ENCODE results near the gene BSN. TPM values are rescaled to one million over a fixed set of nuclear protein-coding genes. Genes with fewer than 3 reads are reported as not detected.

The BSN gene
- total RNA-seq, 2 experiments from 2014 or later: 0.09 to 0.11 TPM

GRCh38 chr3:49669352-49669751 is 115.1 kb downstream of the BSN start:
- intact Hi-C loops (cut with DNase I, micrococcal nuclease): no loop called here
- ATAC-seq: no peak
- POLR2A ChIA-PET: interaction anchor here (0.7 kb wide), 1 partner anchor 582 kb away, joined by 4 read pairs; no protein-coding TSS in a partner anchor
- H3K9me3 Mint-ChIP-seq (ENCODE audit: low read depth): no peaks in the 10 kb centered on the region
- DNase-seq: no peak
- CTCF ChIA-PET: interaction anchor here (1.1 to 1.7 kb wide), 2 partner anchors 25 to 129 kb away, joined by 3 to 16 read pairs; no protein-coding TSS in a partner anchor
- no peak overlapping the region for H3K27ac Mint-ChIP-seq
- H3K27me3 Mint-ChIP-seq: no peaks in the 10 kb centered on the region
- H3K36me3 Mint-ChIP-seq (ENCODE audit: low read depth): peaks cover 1% of the 10 kb centered on the region
- H3K4me3 Mint-ChIP-seq: no peak overlapping the region
- peaks cover 10% of the 10 kb centered on the region for H3K4me1 Mint-ChIP-seq

- intact Hi-C loops (cut with DNase I, micrococcal nuclease): loop anchor here (1.0 to 5.0 kb wide), 5 partner anchors 105 to 754 kb away; partner anchors contain the start of genes ARIH2 (in 1 of the 2), DAG1 (in 1 of the 2) and GNAI2 (in 1 of the 2)
- POLR2A ChIA-PET: interaction anchor here (0.5 to 1.3 kb wide), 2 partner anchors 131 to 143 kb away, joined by 3 to 9 read pairs; no protein-coding TSS in a partner anchor
- Mint-ChIP-seq H3K4me1 (peaks cover 23% of the 10 kb centered on the region), H3K9me3 (ENCODE audit: low read depth) (no peaks in the 10 kb centered on the region), H3K36me3 (ENCODE audit: low read depth) (peaks cover 6% of the 10 kb centered on the region), H3K27ac (no peak overlapping the region), H3K4me3 (no peak overlapping the region), H3K27me3 (no peaks in the 10 kb centered on the region)
- CTCF ChIA-PET: interaction anchor here (0.6 to 3.3 kb wide), 8 partner anchors 18 to 395 kb away, joined by 3 to 122 read pairs (median 4); partner anchors contain the start of gene BSN
- DNase-seq (no peak), ATAC-seq (no peak)
Observed at GRCh38 chr3:49670940-49671290, 116.6 kb downstream of the BSN start.

DNA sequence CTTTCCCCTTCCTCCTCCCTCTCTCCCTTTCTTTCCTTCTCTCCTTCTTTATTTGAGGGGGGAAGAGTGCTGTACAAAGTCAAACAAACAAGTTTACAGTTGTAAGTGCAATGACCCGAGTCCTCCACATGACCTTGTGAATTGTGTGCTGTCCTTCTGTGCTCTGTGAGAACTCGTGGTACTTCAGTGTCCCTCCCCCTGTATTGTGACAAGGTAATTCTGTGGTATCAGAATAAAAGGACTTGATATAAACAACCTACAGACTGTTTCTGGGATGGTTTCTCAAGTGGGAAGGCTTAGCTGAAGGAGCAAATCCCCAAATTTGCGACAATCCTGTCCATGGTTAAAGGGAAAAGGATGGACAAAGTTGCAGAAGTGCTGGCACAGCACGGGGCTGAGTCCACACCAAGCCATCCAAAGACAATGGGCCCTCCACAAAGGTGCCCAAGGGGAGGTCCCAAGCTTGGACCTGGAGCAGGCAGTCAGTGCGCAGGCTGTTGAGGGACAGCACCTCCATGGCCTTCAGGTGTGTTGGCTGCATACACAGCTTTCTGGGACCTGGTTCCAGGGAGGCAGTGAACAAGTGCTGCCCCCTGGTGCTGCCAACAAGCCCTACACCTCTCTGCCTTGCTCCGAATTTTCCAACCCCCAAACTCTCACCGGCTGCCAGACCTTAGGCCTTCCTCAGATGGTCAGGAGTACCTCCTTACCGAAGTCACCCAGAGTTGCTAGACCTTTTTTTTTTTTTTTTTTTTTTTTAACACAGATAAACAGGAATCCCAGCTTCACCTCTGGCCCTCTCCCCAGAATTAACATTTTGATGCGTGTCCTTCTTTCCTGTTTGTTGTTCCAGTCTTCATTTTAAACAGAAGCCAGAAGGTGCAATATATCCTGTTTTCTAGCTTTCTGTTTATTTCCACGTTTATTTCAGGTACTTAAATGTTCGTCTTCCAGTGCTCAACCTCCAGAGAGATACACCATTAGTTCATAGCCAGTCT is 117.3 kb downstream of the BSN start:
- H3K4me3 Mint-ChIP-seq: peak overlapping the region; percentile 48
- no peaks in the 10 kb centered on the region for H3K27me3 Mint-ChIP-seq
- DNase-seq: peak; percentile 87
- peak; percentile 7 for ATAC-seq
- CTCF ChIA-PET: interaction anchor here (0.6 to 3.3 kb wide), 17 partner anchors 18 to 566 kb away, joined by 3 to 122 read pairs (median 4); partner anchors contain the start of genes BSN and DAG1
- intact Hi-C loops (cut with DNase I, micrococcal nuclease): loop anchor here (1.0 to 5.0 kb wide), 6 partner anchors 105 to 754 kb away; partner anchors contain the start of genes ARIH2 (in 1 of the 2), DAG1 (in 1 of the 2), GNAI2 (in 1 of the 2) and HYAL3 (in 1 of the 2)
- H3K9me3 Mint-ChIP-seq (ENCODE audit: low read depth): no peaks in the 10 kb centered on the region
- H3K4me1 Mint-ChIP-seq: peaks cover 27% of the 10 kb centered on the region
- POLR2A ChIA-PET: interaction anchor here (0.5 to 1.3 kb wide), 2 partner anchors 132 to 143 kb away, joined by 3 to 9 read pairs; no protein-coding TSS in a partner anchor
- H3K36me3 Mint-ChIP-seq (ENCODE audit: low read depth): peaks cover 9% of the 10 kb centered on the region
- H3K27ac Mint-ChIP-seq: peak overlapping the region; percentile 74

GRCh38 chr3:49673121-49673714 is 118.9 kb downstream of the BSN start:
- POLR2A ChIA-PET: interaction anchor here (1.3 kb wide), 1 partner anchor 133 kb away, joined by 14 read pairs; no protein-coding TSS in a partner anchor
- CTCF ChIA-PET: interaction anchor here (0.6 to 3.3 kb wide), 5 partner anchors 96 to 502 kb away, joined by 4 to 122 read pairs (median 5); partner anchors contain the start of gene BSN
- intact Hi-C loops (cut with DNase I, micrococcal nuclease): loop anchor here in 1 of 2 experiments (1.0 to 5.0 kb wide), 7 partner anchors 50 to 756 kb away; partner anchors contain the start of genes ARIH2, GMPPB, GNAI2 and HYAL3
- DNase-seq: no peak
- H3K27ac Mint-ChIP-seq: peak overlapping the region; percentile 94
- peak overlapping the region; percentile 88 for H3K4me3 Mint-ChIP-seq
- H3K4me1 Mint-ChIP-seq: peaks cover 29% of the 10 kb centered on the region
- H3K9me3 Mint-ChIP-seq (ENCODE audit: low read depth): no peaks in the 10 kb centered on the region
- peaks cover 14% of the 10 kb centered on the region for H3K36me3 Mint-ChIP-seq (ENCODE audit: low read depth)
- no peak for ATAC-seq
- H3K27me3 Mint-ChIP-seq: no peaks in the 10 kb centered on the region

DNA sequence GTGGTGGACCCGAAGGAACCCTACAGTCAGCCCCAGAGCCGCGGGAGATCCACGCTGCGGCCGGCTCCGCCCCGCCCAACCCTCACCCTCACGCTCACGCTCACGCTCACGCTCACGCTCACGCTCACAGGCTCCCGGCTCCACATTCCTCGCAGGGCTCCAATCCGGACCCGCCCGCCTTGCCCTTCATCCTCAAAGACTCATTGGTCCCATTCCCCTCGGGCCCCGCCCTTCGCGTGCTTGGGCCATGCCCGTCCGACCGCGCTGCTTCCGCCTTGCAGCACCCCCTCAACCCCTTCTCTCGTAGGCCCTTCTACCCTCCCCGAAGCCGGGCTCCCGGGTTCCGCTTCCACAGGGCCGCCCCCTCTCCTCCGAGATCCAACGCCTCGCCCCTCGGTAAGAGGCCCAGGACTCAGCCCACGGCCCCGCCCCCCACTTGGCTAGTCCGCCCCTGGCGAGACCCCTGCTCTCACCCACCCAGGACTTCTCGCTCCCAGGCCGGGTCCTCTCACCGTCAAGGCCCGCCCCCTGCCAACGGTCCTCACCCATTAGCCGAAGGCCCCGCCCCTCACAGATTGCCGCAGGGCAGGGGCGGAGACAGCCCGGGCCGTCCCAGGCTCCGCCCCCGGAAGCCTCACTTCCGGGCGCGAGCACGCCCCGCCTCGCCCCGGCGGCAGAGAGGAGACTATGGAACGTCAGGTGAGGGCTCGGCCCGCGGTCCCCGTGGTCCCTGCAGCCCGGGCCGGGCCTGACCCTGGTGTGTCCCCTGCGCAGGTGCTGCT is 119.6 kb downstream of the BSN start, which contains the start of gene APEH:
Gene APEH, plus strand, starts transcription at position 637 of the 782 bp plus-strand sequence. Its CDS starts 51 bp downstream, at position 688.
- peak; percentile 91 for ATAC-seq
- Mint-ChIP-seq H3K27me3 (no peaks in the 10 kb centered on the region), H3K36me3 (ENCODE audit: low read depth) (peaks cover 15% of the 10 kb centered on the region), H3K4me3 (peak within 1 kb of the TSS; percentile 88), H3K4me1 (peaks cover 29% of the 10 kb centered on the region), H3K27ac (peak within 1 kb of the TSS; percentile 94), H3K9me3 (ENCODE audit: low read depth) (no peaks in the 10 kb centered on the region)
- CTCF ChIA-PET: interaction anchor here (0.6 to 3.3 kb wide), 2 partner anchors 134 to 503 kb away, joined by 5 to 122 read pairs; no protein-coding TSS in a partner anchor
- DNase-seq: peak; percentile 99
- POLR2A ChIA-PET: interaction anchor here (1.3 kb wide), 1 partner anchor 134 kb away, joined by 14 read pairs; no protein-coding TSS in a partner anchor
- intact Hi-C loops (cut with DNase I, micrococcal nuclease): loop anchor here (1.0 to 5.0 kb wide), 26 partner anchors 15 to 775 kb away; partner anchors contain the start of genes MST1 (in 2 of the 2), RNF123 (in 2 of the 2), AMIGO3 (in 1 of the 2) and ARIH2 (in 1 of the 2)

GRCh38 chr3:49674497-49674983 is 120.3 kb downstream of the BSN start:
- CTCF ChIA-PET: no interaction called here
- Mint-ChIP-seq H3K36me3 (ENCODE audit: low read depth) (peaks cover 15% of the 10 kb centered on the region), H3K27me3 (no peaks in the 10 kb centered on the region), H3K4me1 (peaks cover 29% of the 10 kb centered on the region), H3K27ac (peak overlapping the region; percentile 77), H3K4me3 (peak overlapping the region; percentile 88), H3K9me3 (ENCODE audit: low read depth) (no peaks in the 10 kb centered on the region)
- POLR2A ChIA-PET: no interaction called here
- peak; percentile 49 for DNase-seq
- intact Hi-C loops (cut with DNase I, micrococcal nuclease): loop anchor here (1.0 to 5.0 kb wide), 21 partner anchors 14 to 776 kb away; partner anchors contain the start of genes MST1 (in 2 of the 2), RNF123 (in 2 of the 2), AMIGO3 (in 1 of the 2) and ARIH2 (in 1 of the 2)
- ATAC-seq: peak; percentile 5

DNA sequence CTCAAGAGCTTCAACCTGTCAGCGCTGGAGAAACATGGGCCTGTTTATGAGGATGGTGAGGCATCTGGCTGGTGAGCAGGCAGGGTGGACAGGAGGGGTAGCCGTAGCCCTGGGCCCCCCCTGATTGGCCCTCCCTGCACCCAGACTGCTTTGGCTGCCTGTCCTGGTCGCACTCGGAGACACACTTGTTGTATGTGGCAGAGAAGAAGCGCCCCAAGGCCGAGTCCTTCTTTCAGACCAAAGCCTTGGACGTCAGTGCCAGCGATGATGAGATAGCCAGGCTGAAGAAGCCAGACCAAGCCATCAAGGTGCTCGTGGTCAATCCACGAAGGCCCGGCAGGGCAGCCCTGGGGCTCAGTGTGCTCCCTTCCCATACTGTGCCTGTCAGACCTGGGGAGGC is 121.6 kb downstream of the BSN start:
- no peak for DNase-seq
- Mint-ChIP-seq H3K27me3 (no peaks in the 10 kb centered on the region), H3K9me3 (ENCODE audit: low read depth) (no peaks in the 10 kb centered on the region), H3K27ac (no peak overlapping the region), H3K4me3 (peak overlapping the region; percentile 88), H3K4me1 (peaks cover 29% of the 10 kb centered on the region), H3K36me3 (ENCODE audit: low read depth) (peaks cover 21% of the 10 kb centered on the region)
- CTCF ChIA-PET: interaction anchor here (0.5 to 0.7 kb wide), 2 partner anchors 154 to 1128 kb away, joined by 3 read pairs; no protein-coding TSS in a partner anchor
- POLR2A ChIA-PET: no interaction called here
- intact Hi-C loops (cut with DNase I, micrococcal nuclease): loop anchor here (2.0 kb wide), 2 partner anchors 13 to 777 kb away; partner anchors contain the start of genes MST1 (in 1 of the 2), RNF123 (in 1 of the 2) and SLC25A20 (in 1 of the 2)
- no peak for ATAC-seq

GRCh38 chr3:49680493-49681231 is 126.4 kb downstream of the BSN start:
- no peaks in the 10 kb centered on the region for H3K27me3 Mint-ChIP-seq
- no peak overlapping the region for H3K4me3 Mint-ChIP-seq
- intact Hi-C loops (cut with DNase I, micrococcal nuclease): no loop called here
- ChIA-PET CTCF (no interaction called here), POLR2A (interaction anchor here (0.6 kb wide), 1 partner anchor 121 kb away, joined by 3 read pairs; no protein-coding TSS in a partner anchor)
- DNase-seq (no peak), ATAC-seq (no peak)
- H3K4me1 Mint-ChIP-seq: peaks cover 8% of the 10 kb centered on the region
- no peaks in the 10 kb centered on the region for H3K9me3 Mint-ChIP-seq (ENCODE audit: low read depth)
- H3K36me3 Mint-ChIP-seq (ENCODE audit: low read depth): peaks cover 31% of the 10 kb centered on the region
- H3K27ac Mint-ChIP-seq: no peak overlapping the region

DNA sequence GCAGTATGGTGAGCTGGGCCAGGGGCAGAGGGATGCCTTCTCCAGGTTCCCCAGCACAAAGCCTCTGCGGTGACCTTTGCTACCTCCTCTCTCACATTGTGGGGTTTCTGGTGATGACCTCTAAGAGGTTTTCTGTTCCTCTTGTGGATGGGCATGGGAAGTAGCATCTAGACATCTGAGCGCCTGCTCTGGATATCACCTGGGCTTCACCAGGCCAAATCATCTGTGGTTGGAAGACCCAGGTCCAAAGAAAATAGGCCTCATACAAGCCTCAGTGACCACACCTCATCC is 126.9 kb downstream of the BSN start:
- ATAC-seq (no peak), DNase-seq (no peak)
- Mint-ChIP-seq H3K27me3 (no peaks in the 10 kb centered on the region), H3K4me1 (peaks cover 4% of the 10 kb centered on the region), H3K36me3 (ENCODE audit: low read depth) (peaks cover 27% of the 10 kb centered on the region), H3K4me3 (no peak overlapping the region), H3K9me3 (ENCODE audit: low read depth) (no peaks in the 10 kb centered on the region), H3K27ac (no peak overlapping the region)
- intact Hi-C loops (cut with DNase I, micrococcal nuclease): no loop called here
- POLR2A ChIA-PET: interaction anchor here (0.6 kb wide), 1 partner anchor 121 kb away, joined by 3 read pairs; no protein-coding TSS in a partner anchor
- CTCF ChIA-PET: no interaction called here

Measured in activated CD4-positive, alpha-beta T cell treated with anti-CD3 and anti-CD28 coated beads for 36 hours (primary cell).